Osteoblast (primary cell): ENCODE measurements around the gene SLC22A3. TPM values are rescaled to one million over a fixed set of nuclear protein-coding genes. Genes with fewer than 3 reads are reported as not detected.

ENCODE experiments used
- DNase-seq: peaks from one replicate; pipeline ENCODE4 v3.0.0; 2011; ENCODE audit warnings: low spot score, mixed read lengths; ENCODE audit not compliant: insufficient read length; ENCODE audit errors: missing footprints
- H2AFZ ChIP-seq: 2 replicates; pipeline ENCODE4 v1.6.0; 2011; ENCODE audit warnings: mild to moderate bottlenecking, low read length
- H3K27ac ChIP-seq: 2 replicates; pipeline ENCODE4 v1.5.1; 2011; ENCODE audit warnings: mild to moderate bottlenecking, low read depth, low read length, moderate library complexity
- H3K27me3 ChIP-seq: 2 replicates; pipeline ENCODE4 v1.6.0; 2012; ENCODE audit warnings: mild to moderate bottlenecking, control low read depth, inconsistent platforms, low read length, moderate library complexity; ENCODE audit not compliant: insufficient read depth
- H3K36me3 ChIP-seq: 2 replicates; pipeline ENCODE4 v1.5.1; 2011; ENCODE audit warnings: mild to moderate bottlenecking, low read length, control low read depth, moderate library complexity; ENCODE audit not compliant: insufficient read depth
- H3K4me1 ChIP-seq: 2 replicates; pipeline ENCODE4 v1.5.1; 2011; ENCODE audit warnings: mild to moderate bottlenecking, low read length, control low read depth, moderate library complexity; ENCODE audit not compliant: insufficient read depth
- H3K4me2 ChIP-seq: 2 replicates; pipeline ENCODE4 v1.6.0; 2011; ENCODE audit warnings: mild to moderate bottlenecking, low read length; ENCODE audit not compliant: insufficient read depth
- H3K4me3 ChIP-seq: fragments of 200-600 bp; sonication (generic); 3 replicates; pipeline ENCODE4 v1.5.1; 2012; ENCODE audit warnings: mild to moderate bottlenecking, low read length, inconsistent platforms; ENCODE audit not compliant: insufficient read depth
- H3K79me2 ChIP-seq: 2 replicates; pipeline ENCODE4 v1.6.0; 2012; ENCODE audit warnings: mild to moderate bottlenecking, low read length, control low read depth, inconsistent platforms; ENCODE audit not compliant: insufficient read depth
- H3K9me3 ChIP-seq: 2 replicates; pipeline ENCODE4 v1.5.1; 2011; ENCODE audit warnings: low read depth, low read length, control low read depth
- H4K20me1 ChIP-seq: 2 replicates; pipeline ENCODE4 v1.6.0; 2012; ENCODE audit warnings: mild to moderate bottlenecking, low read length, control low read depth; ENCODE audit not compliant: insufficient read depth
- total RNA-seq: library from RNA; depleted of rRNA; stranded (reverse); fragments of >200 nt; gene quantifications from 2 replicates; pipeline ENCODE4 v1.2.3, GENCODE V29; 2012
- TF ChIP-seq, protein P1 (sequence below): IDR thresholded peaks from 2 replicates; pipeline ENCODE4 v1.5.1; 2011; ENCODE audit warnings: mild to moderate bottlenecking, low read depth, low read length, moderate library complexity; ENCODE audit errors: extremely low read depth

The SLC22A3 gene
- total RNA-seq, 1 donor: 22.1 TPM

DNA sequence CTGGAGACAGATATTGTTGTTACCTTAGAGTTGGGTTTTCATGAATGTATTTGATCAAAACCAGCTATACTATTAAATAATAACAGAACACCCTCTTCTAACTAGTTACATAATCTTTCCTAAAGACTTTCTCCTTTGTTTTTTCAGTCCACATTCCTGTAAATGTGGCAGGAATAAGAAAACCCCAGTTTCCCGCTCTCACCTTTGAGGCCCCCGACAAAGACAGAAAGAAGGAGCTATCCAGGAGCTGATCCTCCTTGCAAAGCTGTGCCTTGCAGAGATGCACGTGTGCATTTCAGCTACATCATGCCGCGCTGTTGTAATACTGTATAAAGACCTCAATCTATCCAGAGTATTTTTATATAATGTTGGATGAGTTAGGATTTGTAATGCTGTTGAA lies 102.7 kb downstream of the SLC22A3 start:
- DNase-seq: no peak
- H3K79me2 ChIP-seq: no peaks in the 10 kb centered on the region
- H3K9me3 ChIP-seq: no peaks in the 10 kb centered on the region

DNA sequence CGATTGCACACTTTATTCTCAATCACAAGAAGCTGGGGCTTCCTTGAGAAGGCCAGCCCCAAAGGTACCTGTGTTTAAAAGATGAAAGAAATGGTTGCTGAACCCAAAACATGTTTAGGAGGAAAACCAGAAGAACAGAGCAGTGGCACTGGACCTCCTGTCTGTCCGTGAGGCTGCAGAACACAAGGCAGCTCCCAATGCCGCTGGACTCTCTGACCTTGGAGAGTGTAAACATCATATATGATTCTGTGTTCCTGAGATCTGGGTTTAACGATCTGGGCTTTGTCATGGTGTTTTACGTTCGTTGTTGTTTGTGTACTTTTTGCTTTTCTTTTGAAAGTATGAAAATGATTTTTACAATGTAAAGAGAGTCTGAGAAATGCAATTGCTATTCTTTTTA lies 106.1 kb downstream of the SLC22A3 start:
- no peak overlapping the region for H2AFZ ChIP-seq
- H3K27me3 ChIP-seq: no peaks in the 10 kb centered on the region
- TF ChIP-seq, protein P1, sequence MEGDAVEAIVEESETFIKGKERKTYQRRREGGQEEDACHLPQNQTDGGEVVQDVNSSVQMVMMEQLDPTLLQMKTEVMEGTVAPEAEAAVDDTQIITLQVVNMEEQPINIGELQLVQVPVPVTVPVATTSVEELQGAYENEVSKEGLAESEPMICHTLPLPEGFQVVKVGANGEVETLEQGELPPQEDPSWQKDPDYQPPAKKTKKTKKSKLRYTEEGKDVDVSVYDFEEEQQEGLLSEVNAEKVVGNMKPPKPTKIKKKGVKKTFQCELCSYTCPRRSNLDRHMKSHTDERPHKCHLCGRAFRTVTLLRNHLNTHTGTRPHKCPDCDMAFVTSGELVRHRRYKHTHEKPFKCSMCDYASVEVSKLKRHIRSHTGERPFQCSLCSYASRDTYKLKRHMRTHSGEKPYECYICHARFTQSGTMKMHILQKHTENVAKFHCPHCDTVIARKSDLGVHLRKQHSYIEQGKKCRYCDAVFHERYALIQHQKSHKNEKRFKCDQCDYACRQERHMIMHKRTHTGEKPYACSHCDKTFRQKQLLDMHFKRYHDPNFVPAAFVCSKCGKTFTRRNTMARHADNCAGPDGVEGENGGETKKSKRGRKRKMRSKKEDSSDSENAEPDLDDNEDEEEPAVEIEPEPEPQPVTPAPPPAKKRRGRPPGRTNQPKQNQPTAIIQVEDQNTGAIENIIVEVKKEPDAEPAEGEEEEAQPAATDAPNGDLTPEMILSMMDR: no peak
- DNase-seq: no peak
- no peaks in the 10 kb centered on the region for H3K79me2 ChIP-seq
- no peak overlapping the region for H3K27ac ChIP-seq
- H3K4me3 ChIP-seq: no peak overlapping the region
- no peak overlapping the region for H3K4me2 ChIP-seq
- H3K4me1 ChIP-seq: peaks cover 11% of the 10 kb centered on the region
- H4K20me1 ChIP-seq: no peaks in the 10 kb centered on the region
- no peaks in the 10 kb centered on the region for H3K36me3 ChIP-seq
- no peaks in the 10 kb centered on the region for H3K9me3 ChIP-seq

More for the DNA sequence above, 102.7 kb downstream of the SLC22A3 start:
- no peaks in the 10 kb centered on the region for H4K20me1 ChIP-seq
- no peaks in the 10 kb centered on the region for H3K27me3 ChIP-seq
- H3K27ac ChIP-seq: no peak overlapping the region
- H3K4me1 ChIP-seq: peaks cover 10% of the 10 kb centered on the region
- no peaks in the 10 kb centered on the region for H3K36me3 ChIP-seq
- H2AFZ ChIP-seq: no peak overlapping the region
- H3K4me2 ChIP-seq: no peak overlapping the region
- no peak overlapping the region for H3K4me3 ChIP-seq
- TF ChIP-seq, protein P1: no peak

DNA sequence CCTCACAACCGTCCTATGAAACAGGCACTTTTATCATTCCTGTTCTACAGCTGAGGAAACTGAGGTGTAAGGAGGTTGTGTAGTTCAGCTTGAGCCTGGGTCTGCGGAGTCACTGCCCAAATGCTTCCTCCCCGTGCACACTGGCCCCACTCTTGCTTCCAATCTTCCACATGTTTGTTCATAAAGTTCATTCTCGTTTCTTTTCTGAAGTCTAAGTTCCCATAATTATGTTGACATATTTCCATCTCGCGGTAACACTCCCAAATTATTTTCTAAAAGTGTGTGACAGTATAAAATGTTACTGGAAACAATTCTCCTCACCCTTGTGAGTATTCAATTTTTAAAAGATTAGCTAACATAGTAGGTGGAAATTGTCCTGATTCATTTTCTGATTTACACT lies 106.9 kb downstream of the SLC22A3 start:
- H3K79me2 ChIP-seq: no peaks in the 10 kb centered on the region
- no peaks in the 10 kb centered on the region for H3K27me3 ChIP-seq
- H2AFZ ChIP-seq: peak overlapping the region; percentile 83
- no peaks in the 10 kb centered on the region for H3K36me3 ChIP-seq
- peak overlapping the region; percentile 94 for H3K4me2 ChIP-seq
- H3K27ac ChIP-seq: no peak overlapping the region
- peak; percentile 1 for DNase-seq
- TF ChIP-seq, protein P1: no peak
- H3K4me3 ChIP-seq: no peak overlapping the region
- H4K20me1 ChIP-seq: no peaks in the 10 kb centered on the region
- H3K4me1 ChIP-seq: peaks cover 11% of the 10 kb centered on the region
- no peaks in the 10 kb centered on the region for H3K9me3 ChIP-seq

DNA sequence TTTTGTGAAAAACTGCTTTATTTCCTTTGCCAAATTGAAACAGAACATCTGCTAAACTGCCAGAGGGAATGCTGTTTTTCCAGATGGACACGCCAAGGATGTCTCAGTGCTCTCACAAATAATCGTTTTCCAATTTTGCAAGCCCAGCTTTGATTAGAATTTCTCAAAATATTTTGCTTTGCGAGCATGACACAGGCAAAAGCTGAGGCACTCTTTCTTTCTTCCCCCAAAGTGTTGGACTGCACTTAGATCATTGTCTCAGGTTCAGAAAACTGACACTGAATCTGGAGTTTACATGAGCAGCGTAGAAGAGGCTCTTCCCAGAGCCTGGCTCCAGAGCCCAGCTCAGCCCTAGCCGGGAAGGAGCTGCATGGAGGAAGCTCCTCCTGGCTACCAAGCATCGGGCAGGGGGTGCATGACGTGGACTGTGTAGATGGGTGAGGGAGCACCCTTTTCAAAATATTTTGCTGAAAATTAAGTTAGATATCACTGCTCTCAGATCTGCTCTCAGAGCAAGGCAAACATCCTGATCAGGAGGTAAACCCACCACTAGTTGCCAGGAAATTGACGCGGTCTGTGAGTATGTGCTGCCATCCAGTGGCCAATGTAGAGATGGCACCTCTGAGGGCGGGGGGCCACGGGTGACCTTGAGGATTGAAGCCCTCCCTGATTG lies 107.5 kb downstream of the SLC22A3 start:
- Histone ChIP-seq H3K4me3 (peak overlapping the region; percentile 67), H3K4me2 (peak overlapping the region; percentile 94), H3K27ac (peak overlapping the region; percentile 42), H2AFZ (peak overlapping the region; percentile 83), H3K36me3 (no peaks in the 10 kb centered on the region), H3K27me3 (no peaks in the 10 kb centered on the region), H3K4me1 (peaks cover 11% of the 10 kb centered on the region), H3K9me3 (no peaks in the 10 kb centered on the region), H4K20me1 (no peaks in the 10 kb centered on the region), H3K79me2 (no peaks in the 10 kb centered on the region)
- TF ChIP-seq, protein P1: peak; percentile 96
- peak; percentile 76 for DNase-seq
